Measurements from ENCODE around the gene ABCC4. TPM values are rescaled to one million over a fixed set of nuclear protein-coding genes. Genes with fewer than 3 reads are reported as not detected.

Gene ABCC4
- total and polyA plus RNA-seq, 2 donors (not counting 1 experiment from before 2014, with no cell fraction given) = 35.2 to 98.8 TPM

GRCh38 chr13:95246292-95247082, 54.8 kb downstream of the ABCC4 start:
- Histone ChIP-seq H2AFZ (ENCODE audit: low read length) (no peak overlapping the region), H3K36me3 (ENCODE audit: control insufficient read depth, insufficient read depth, low read length) (peaks cover 4% of the 10 kb centered on the region), H3K9ac (ENCODE audit: insufficient read depth, low read length) (no peak overlapping the region), H4K20me1 (ENCODE audit: control insufficient read depth, extremely low read depth, insufficient read depth, low read length) (no peaks in the 10 kb centered on the region), H3K4me2 (ENCODE audit: extremely low read depth, insufficient read depth, low read length) (no peak overlapping the region), H3K79me2 (ENCODE audit: control insufficient read depth, insufficient read depth, low read length) (no peaks in the 10 kb centered on the region), H3K4me3 (replicated peaks in 1 of 4; ENCODE audit: control extremely low read depth in 1 of 4, insufficient read depth in 1 of 4, low read depth in 3 of 4, low read length in 4 of 4) (no peak overlapping the region), H3K27me3 (ENCODE audit: control insufficient read depth, insufficient read depth, low read length) (no peaks in the 10 kb centered on the region), H3K4me1 (ENCODE audit: control insufficient read depth, extremely low read depth, insufficient read depth, low read length) (no peaks in the 10 kb centered on the region), H3K9me3 (ENCODE audit: control insufficient read depth, insufficient read depth, low read depth, low read length) (no peaks in the 10 kb centered on the region), H3K27ac (ENCODE audit: insufficient read depth, low read length) (no peak overlapping the region)
- DNase-seq (ENCODE audit: low read depth in 2 of 2) = no peak
- TF ChIP-seq EZH2 (IDR thresholded peaks at IDR 0.05; ENCODE audit: low read length, missing control alignments) (no peak), CTCF (conservative IDR thresholded peaks at IDR 0.05 in 1 of 2, IDR thresholded peaks at IDR 0.05 in 1 of 2; ENCODE audit: low read depth in 1 of 2, low read length in 2 of 2) (no peak)

- Histone ChIP-seq H3K36me3 (ENCODE audit: control insufficient read depth, insufficient read depth, low read length) (peaks cover 4% of the 10 kb centered on the region), H3K27me3 (ENCODE audit: control insufficient read depth, insufficient read depth, low read length) (no peaks in the 10 kb centered on the region), H3K27ac (ENCODE audit: insufficient read depth, low read length) (no peak overlapping the region), H3K4me3 (replicated peaks in 1 of 4; ENCODE audit: control extremely low read depth in 1 of 4, insufficient read depth in 1 of 4, low read depth in 3 of 4, low read length in 4 of 4) (no peak overlapping the region), H2AFZ (ENCODE audit: low read length) (no peak overlapping the region), H3K9ac (ENCODE audit: insufficient read depth, low read length) (no peak overlapping the region), H3K9me3 (ENCODE audit: control insufficient read depth, insufficient read depth, low read depth, low read length) (no peaks in the 10 kb centered on the region), H3K4me2 (ENCODE audit: extremely low read depth, insufficient read depth, low read length) (no peak overlapping the region), H3K4me1 (ENCODE audit: control insufficient read depth, extremely low read depth, insufficient read depth, low read length) (no peaks in the 10 kb centered on the region), H4K20me1 (ENCODE audit: control insufficient read depth, extremely low read depth, insufficient read depth, low read length) (no peaks in the 10 kb centered on the region), H3K79me2 (ENCODE audit: control insufficient read depth, insufficient read depth, low read length) (no peaks in the 10 kb centered on the region)
- TF ChIP-seq CTCF (conservative IDR thresholded peaks at IDR 0.05 in 1 of 2, IDR thresholded peaks at IDR 0.05 in 1 of 2; ENCODE audit: low read depth in 1 of 2, low read length in 2 of 2) (no peak), EZH2 (IDR thresholded peaks at IDR 0.05; ENCODE audit: low read length, missing control alignments) (no peak)
- no peak for DNase-seq (ENCODE audit: low read depth in 2 of 2)
Observed at GRCh38 chr13:95245071-95245470, 56.2 kb downstream of the ABCC4 start.

DNA sequence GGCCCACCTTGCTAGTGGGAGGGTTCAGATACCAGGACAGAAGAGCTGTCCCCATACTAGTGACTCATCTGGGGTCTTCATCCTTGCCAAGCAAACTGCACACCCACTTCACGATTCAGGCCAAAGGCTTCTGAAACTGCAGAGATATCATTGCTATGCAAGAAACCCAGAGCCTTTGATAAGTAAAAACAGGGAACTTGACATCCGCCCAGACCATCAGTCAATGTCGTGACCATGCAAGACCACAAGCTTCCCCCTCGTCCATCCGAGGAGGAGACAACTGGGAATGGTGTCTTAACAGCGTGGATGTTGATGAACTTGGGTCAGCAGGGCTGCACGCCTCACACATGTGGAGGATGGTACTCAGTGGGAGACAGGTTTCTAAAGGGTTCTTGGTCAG, 58.0 kb downstream of the ABCC4 start:
- H3K4me3 ChIP-seq (replicated peaks in 1 of 4; ENCODE audit: control extremely low read depth in 1 of 4, insufficient read depth in 1 of 4, low read depth in 3 of 4, low read length in 4 of 4) = no peak overlapping the region
- H3K9ac ChIP-seq (ENCODE audit: insufficient read depth, low read length) = no peak overlapping the region
- H3K79me2 ChIP-seq (ENCODE audit: control insufficient read depth, insufficient read depth, low read length) = no peaks in the 10 kb centered on the region
- H3K4me2 ChIP-seq (ENCODE audit: extremely low read depth, insufficient read depth, low read length) = no peak overlapping the region
- H3K36me3 ChIP-seq (ENCODE audit: control insufficient read depth, insufficient read depth, low read length) = peaks cover 4% of the 10 kb centered on the region
- DNase-seq (ENCODE audit: low read depth in 2 of 2) = peak in 1 of 2 donors; percentile 21
- peaks cover 6% of the 10 kb centered on the region for H3K4me1 ChIP-seq (ENCODE audit: control insufficient read depth, extremely low read depth, insufficient read depth, low read length)
- H2AFZ ChIP-seq (ENCODE audit: low read length) = no peak overlapping the region
- no peaks in the 10 kb centered on the region for H3K27me3 ChIP-seq (ENCODE audit: control insufficient read depth, insufficient read depth, low read length)
- H3K27ac ChIP-seq (ENCODE audit: insufficient read depth, low read length) = no peak overlapping the region
- no peaks in the 10 kb centered on the region for H4K20me1 ChIP-seq (ENCODE audit: control insufficient read depth, extremely low read depth, insufficient read depth, low read length)
- H3K9me3 ChIP-seq (ENCODE audit: control insufficient read depth, insufficient read depth, low read depth, low read length) = no peaks in the 10 kb centered on the region
- no peak for TF ChIP-seq CTCF (conservative IDR thresholded peaks at IDR 0.05 in 1 of 2, IDR thresholded peaks at IDR 0.05 in 1 of 2; ENCODE audit: low read depth in 1 of 2, low read length in 2 of 2)
